ENCODE results near the gene FBXW2.

FBXW2 gene

GRCh38 chr9:120742951-120743416 lies 50.2 kb downstream of the FBXW2 start:
- DNase-seq (ENCODE audit: low read depth in 2 of 2) = no peak

DNA sequence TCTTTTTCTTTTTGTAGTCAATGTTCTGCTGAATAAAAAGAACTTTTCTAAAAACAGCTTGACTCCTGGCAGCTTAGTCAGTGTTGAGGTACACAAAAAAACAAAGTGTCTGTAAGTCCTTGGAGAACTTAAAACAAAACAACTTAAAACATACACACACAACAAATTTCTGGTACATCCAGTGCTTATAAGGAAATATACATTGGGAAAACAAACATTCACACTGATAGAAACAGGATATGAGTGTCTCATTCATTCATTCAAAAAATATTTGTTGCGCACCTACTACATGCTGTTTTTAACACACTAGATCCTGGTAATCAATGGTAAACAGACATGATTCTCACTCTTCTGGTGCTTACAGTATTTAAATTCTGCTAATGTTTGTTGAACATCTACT lies 51.5 kb downstream of the FBXW2 start:
- DNase-seq (ENCODE audit: low read depth in 2 of 2) = no peak

GRCh38 chr9:120741191-120741590 lies 52.0 kb downstream of the FBXW2 start:
- no peak for DNase-seq (ENCODE audit: low read depth in 2 of 2)

GRCh38 chr9:120740132-120740531 lies 53.1 kb downstream of the FBXW2 start:
- no peak for DNase-seq (ENCODE audit: low read depth in 2 of 2)

GRCh38 chr9:120737416-120738165 lies 55.6 kb downstream of the FBXW2 start:
- DNase-seq (ENCODE audit: low read depth in 2 of 2) = no peak

DNA sequence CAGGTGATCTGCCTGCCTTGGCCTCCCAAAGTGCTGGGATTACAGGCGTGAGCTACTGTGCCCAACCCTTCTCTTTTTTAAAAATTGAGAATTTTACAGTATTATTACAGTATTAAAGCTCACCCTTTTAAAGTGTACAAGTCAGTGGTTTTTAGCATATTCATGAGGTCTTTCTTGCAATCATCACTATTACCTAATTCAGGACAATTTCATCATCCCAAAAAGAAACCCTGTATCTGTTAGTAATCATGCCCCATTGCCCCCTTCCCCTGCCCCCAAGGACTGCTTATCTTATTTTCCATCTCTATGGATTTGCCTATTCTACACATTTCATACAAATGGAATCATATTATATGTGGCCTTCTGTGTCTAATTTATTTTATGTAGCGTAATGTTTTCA lies 56.3 kb downstream of the FBXW2 start:
- DNase-seq (ENCODE audit: low read depth in 2 of 2) = no peak

- DNase-seq (ENCODE audit: low read depth in 2 of 2) = no peak
Measured at GRCh38 chr9:120735415-120736126, 57.6 kb downstream of the FBXW2 start.

DNA sequence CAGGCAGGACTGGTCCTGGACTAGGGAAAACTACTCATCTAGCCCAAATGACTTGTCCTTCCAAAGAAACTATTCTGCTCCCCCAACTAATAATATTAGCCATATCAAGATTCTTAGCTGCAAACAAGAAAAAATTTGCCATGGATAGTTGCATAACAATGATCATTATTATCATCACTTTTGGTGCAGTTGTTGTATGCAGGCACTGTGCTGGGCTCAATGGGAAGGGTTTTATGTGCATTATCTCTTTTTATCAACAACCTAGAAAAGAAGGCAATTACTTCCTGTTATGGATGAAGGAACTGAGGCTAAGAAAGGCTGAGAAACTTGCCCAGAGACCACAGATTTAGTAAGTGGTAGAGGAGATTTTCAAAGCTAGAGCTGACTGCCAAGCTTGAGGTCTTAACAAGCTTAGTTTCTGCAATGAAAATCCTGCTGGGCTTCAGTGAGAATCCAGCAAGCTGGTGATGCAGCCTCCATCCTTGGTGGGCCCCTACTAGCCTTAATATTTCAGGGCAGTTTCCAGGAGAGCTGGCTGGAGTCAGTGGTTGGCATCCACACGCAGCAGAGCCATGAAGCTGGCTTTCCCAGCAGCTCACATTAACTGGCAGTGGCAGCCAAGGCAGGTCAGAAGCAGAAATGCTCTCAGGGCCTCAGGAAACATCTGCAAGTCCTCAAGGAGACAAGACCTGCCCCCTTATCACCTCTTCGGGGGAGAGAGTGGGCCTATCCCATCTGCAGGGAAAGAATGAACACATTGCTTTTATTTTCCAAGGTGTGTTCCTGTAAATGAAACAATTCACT lies 58.4 kb downstream of the FBXW2 start:
- DNase-seq (ENCODE audit: low read depth in 2 of 2) = no peak

- no peak for DNase-seq (ENCODE audit: low read depth in 2 of 2)
Measured at GRCh38 chr9:120733190-120733589, 60.0 kb downstream of the FBXW2 start.

GRCh38 chr9:120730654-120731514 lies 62.3 kb downstream of the FBXW2 start:
- DNase-seq (ENCODE audit: low read depth in 2 of 2) = no peak

- DNase-seq (ENCODE audit: low read depth in 2 of 2) = no peak
Measured at GRCh38 chr9:120729791-120730241, 63.4 kb downstream of the FBXW2 start.

GRCh38 chr9:120726484-120726883 lies 66.7 kb downstream of the FBXW2 start:
- no peak for DNase-seq (ENCODE audit: low read depth in 2 of 2)

GRCh38 chr9:120725907-120726306 lies 67.3 kb downstream of the FBXW2 start:
- DNase-seq (ENCODE audit: low read depth in 2 of 2) = no peak

- DNase-seq (ENCODE audit: low read depth in 2 of 2) = no peak
Measured at GRCh38 chr9:120724757-120725400, 68.3 kb downstream of the FBXW2 start.

DNA sequence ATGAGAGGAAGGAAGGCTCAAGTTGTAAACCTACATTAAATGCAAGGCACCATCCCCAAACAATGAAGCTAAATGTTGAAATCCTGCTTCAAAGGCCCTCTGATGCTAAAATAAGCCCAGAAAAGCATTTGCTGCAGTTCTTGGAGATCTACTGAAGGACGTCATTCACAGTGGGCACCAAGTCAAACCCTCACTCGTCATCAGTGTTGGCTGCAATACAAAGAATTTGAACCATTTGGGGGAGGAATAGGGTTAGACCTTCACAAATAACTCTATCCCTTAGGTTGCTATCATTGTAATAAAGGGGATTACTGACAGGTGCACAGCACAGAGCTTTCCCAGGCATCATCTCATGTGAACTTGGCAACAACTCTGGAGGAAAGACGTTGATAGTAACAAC lies 69.7 kb downstream of the FBXW2 start:
- DNase-seq (ENCODE audit: low read depth in 2 of 2) = no peak

DNA sequence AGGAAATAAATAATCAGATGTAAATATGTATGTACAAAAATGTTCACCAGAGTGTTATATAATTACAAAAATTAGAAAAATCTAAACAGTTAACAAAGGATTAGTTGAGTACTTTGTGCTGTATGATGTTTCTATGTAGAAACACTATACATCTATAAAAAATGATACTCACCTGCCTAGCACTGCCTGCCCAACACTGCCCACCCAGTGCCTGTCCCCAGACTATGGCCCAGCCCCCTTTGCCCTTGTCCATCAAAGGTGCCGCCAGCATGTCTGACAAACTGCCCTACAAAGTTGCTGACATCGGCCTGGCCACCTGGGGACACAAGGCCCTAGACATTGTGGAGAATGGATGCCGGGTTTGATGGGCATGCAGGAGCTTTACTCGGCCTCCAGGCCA lies 72.8 kb downstream of the FBXW2 start:
- DNase-seq (ENCODE audit: low read depth in 2 of 2) = no peak

GRCh38 chr9:120718316-120718715 lies 74.9 kb downstream of the FBXW2 start:
- DNase-seq (ENCODE audit: low read depth in 2 of 2) = no peak

DNA sequence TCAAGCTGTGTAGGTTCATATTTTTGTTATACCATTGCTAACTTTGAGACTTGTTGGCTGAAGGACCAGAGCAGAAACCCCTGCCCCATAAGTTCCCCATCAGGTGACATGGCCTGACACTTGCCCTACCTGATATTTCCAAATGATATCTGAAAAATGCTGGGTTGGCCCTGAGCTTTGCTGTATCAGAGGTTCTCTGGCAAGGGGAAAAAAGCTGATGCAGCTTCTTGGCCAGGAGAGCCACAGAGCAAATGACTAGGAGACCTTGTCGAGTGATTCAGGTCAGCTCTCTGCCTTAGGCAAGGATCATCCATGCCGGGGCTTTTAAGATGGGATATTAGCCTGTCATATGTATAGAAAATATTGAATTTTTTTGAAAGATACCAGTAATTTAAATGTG lies 76.0 kb downstream of the FBXW2 start:
- no peak for DNase-seq (ENCODE audit: low read depth in 2 of 2)

DNA sequence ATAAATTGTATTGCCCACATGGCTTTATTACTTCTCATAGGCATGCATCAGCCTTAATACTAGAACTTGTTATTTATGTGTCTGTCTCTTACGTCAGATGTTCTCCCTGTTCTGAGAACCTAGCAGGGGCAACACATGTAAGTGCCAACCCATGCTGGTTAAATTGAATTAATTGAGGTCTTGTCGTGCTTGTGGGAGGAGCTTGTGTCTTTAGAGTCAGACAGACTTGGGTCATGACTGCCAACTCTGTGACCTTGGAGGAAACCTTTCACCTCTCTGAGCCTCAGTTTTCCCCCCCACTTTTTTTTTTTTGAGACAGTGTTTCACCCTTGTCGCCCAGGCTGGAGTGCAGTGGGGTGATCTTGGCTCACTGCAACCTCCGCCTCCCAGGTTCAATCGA lies 76.7 kb downstream of the FBXW2 start:
- no peak for DNase-seq (ENCODE audit: low read depth in 2 of 2)

- no peak for DNase-seq (ENCODE audit: low read depth in 2 of 2)
Measured at GRCh38 chr9:120715389-120715924, 77.8 kb downstream of the FBXW2 start.

All from stimulated activated CD4-positive, alpha-beta T cell treated with anti-CD3 and anti-CD28 coated beads, Interleukin-1b, Interleukin-23, amount 100 ng/mL, for 1 hour (primary cell).